ENCODE results near the gene LAMA2.

DNA sequence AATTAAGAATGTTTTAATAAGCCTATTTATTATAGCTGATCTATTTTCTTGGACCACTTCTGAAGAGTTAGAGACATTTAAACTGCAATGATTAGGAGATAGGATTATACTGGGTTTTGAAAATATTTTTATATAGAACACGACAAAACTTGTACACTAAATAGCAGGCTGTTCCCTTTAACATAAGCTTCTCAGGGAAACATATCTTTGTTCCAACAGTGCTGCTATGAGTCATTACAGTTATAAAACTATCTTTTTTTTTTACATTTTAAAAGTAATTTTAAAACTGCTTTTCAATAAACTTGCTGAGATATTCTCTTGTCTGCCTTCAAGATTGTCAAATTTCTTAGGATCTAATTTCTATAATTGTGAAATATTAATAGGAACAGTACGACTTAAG, 438.0 kb downstream of the LAMA2 start:
- TF ChIP-seq ZNF274 (IDR thresholded peaks at IDR 0.05; ENCODE audit: low read depth, low read length) (no peak), SUZ12 (IDR thresholded peaks at IDR 0.05; ENCODE audit: extremely low read depth, insufficient read depth, insufficient read length) (no peak), YY1 (IDR thresholded peaks at IDR 0.05; ENCODE audit: insufficient read depth, insufficient read length) (no peak)

Measured in NT2/D1 (cell line).